GM23248 (cell line): ENCODE measurements around the gene TEAD4. TPM values are rescaled to one million over a fixed set of nuclear protein-coding genes. Genes with fewer than 3 reads are reported as not detected.

Experiments used
- DNase-seq: peaks from one replicate; pipeline ENCODE4 v3.0.0-alpha.2; 2015
- H2AFZ ChIP-seq: fragments of 200-600 bp; sonication (generic); 2 replicates; pipeline ENCODE4 v1.6.1; 2016; ENCODE audit warnings: antibody characterized with exemption
- H3F3A ChIP-seq: fragments of 200-600 bp; sonication (generic); 2 replicates; pipeline ENCODE4 v1.6.1; 2016; ENCODE audit warnings: mild to moderate bottlenecking, antibody characterized with exemption, mixed run types; ENCODE audit not compliant: insufficient read depth
- H3K27ac ChIP-seq: fragments of 200-600 bp; sonication (generic); 2 replicates; pipeline ENCODE4 v1.5.1; 2016; ENCODE audit warnings: mild to moderate bottlenecking
- H3K27me3 ChIP-seq: fragments of 200-600 bp; sonication (generic); replicated peaks from 2 replicates; pipeline ENCODE4 v1.6.1; 2016; ENCODE audit warnings: mild to moderate bottlenecking; ENCODE audit not compliant: insufficient read depth
- H3K36me3 ChIP-seq: fragments of 200-600 bp; sonication (generic); 2 replicates; pipeline ENCODE4 v1.6.1; 2016; ENCODE audit warnings: low read depth, mild to moderate bottlenecking
- H3K4me1 ChIP-seq: fragments of 200-600 bp; sonication (generic); 2 replicates; pipeline ENCODE4 v1.6.1; 2016; ENCODE audit warnings: mild to moderate bottlenecking; ENCODE audit not compliant: insufficient read depth
- H3K4me2 ChIP-seq: fragments of 200-600 bp; sonication (generic); one replicate; pipeline ENCODE4 v1.6.1; 2016; ENCODE audit warnings: mild to moderate bottlenecking; ENCODE audit not compliant: unreplicated experiment
- H3K4me3 ChIP-seq: fragments of 200-600 bp; sonication (generic); 2 replicates; pipeline ENCODE4 v1.5.1; 2016; ENCODE audit warnings: mild to moderate bottlenecking
- H3K79me2 ChIP-seq: fragments of 200-600 bp; sonication (generic); 2 replicates; pipeline ENCODE4 v1.6.1; 2016; ENCODE audit warnings: mild to moderate bottlenecking; ENCODE audit not compliant: insufficient read depth
- H3K9ac ChIP-seq: fragments of 200-600 bp; sonication (generic); 2 replicates; pipeline ENCODE4 v1.6.1; 2016; ENCODE audit warnings: mild to moderate bottlenecking
- H3K9me2 ChIP-seq: fragments of 200-600 bp; sonication (generic); 2 replicates; pipeline ENCODE4 v1.6.1; 2016; ENCODE audit warnings: mixed run types, mild to moderate bottlenecking, moderate library complexity; ENCODE audit not compliant: insufficient read depth
- H3K9me3 ChIP-seq: fragments of 200-600 bp; sonication (generic); one replicate; pipeline ENCODE4 v1.6.1; 2017; ENCODE audit warnings: low read depth
- H4K20me1 ChIP-seq: fragments of 200-600 bp; sonication (generic); 2 replicates; pipeline ENCODE4 v1.6.0; 2016; ENCODE audit not compliant: insufficient read depth
- EZH2 ChIP-seq: fragments of 200-600 bp; sonication (generic); IDR thresholded peaks from 2 replicates; pipeline ENCODE4 v1.6.1; 2018; ENCODE audit warnings: antibody characterized with exemption, mild to moderate bottlenecking; ENCODE audit not compliant: insufficient read depth, poor library complexity, severe bottlenecking
- EZH2phosphoT487 ChIP-seq: fragments of 200-600 bp; sonication (generic); IDR thresholded peaks from 2 replicates; pipeline ENCODE4 v1.6.1; 2018; ENCODE audit warnings: antibody characterized with exemption, moderate library complexity, mild to moderate bottlenecking, low read depth; ENCODE audit not compliant: insufficient read depth
- WGBS, 2 experiments: methylation state at CpG; one replicate each; pipeline ENCODE4 v1.1.6; 2015 to 2017; ENCODE audit warnings: low lambda C conversion rate in 2 of 2, low coverage in 1 of 2; ENCODE audit errors: missing lambda C conversion rate in 2 of 2; 5-methylcytosine and 5-hydroxymethylcytosine counted together
- in situ Hi-C: fragments of 300-500 bp; cut with MboI; formaldehyde crosslinking; loops from 2 replicates; pipeline ENCODE4 v1.15.0; 2020
- polyA plus RNA-seq: library from polyadenylated mRNA; unstranded; fragments of >200 nt; fragmentation: Nextera tagmentation; extraction: Ambion mirVana; gene quantifications from 2 replicates; pipeline ENCODE4 v1.2.1, GENCODE V29; 2016
- total RNA-seq: library from RNA; depleted of rRNA; stranded (reverse); fragments of >200 nt; shearing (Covaris generic); gene quantifications from 2 replicates; pipeline ENCODE4 v1.2.3, GENCODE V29; 2014

The TEAD4 gene
- total and polyA plus RNA-seq, 2 experiments from 2014 or later = 13.6 to 13.8 TPM

DNA sequence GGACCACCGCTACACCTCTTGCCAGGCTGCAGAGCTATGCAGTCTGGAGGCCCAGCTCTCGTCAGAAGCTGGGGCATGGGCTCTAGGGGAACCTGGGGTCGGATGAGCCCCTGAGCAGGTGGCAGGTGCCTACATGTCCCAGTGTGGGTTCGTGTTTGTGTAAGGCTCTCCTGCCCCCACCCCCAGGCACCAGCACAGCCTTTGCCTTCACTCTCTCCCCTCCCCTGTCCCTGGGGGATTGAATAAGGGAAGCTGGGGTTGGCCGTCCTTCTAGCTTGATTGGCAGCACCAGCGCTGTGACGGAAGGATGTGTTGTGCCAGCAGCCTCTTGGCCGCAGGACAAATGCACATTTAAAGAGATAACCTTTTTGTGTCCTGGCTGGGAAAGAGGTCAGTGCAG lies 83.2 kb downstream of the TEAD4 start:
- no peak overlapping the region for H2AFZ ChIP-seq
- no peaks in the 10 kb centered on the region for H4K20me1 ChIP-seq
- H3K79me2 ChIP-seq = no peaks in the 10 kb centered on the region
- no peak overlapping the region for H3K27ac ChIP-seq
- DNase-seq = no peak
- no peaks in the 10 kb centered on the region for H3K9me2 ChIP-seq
- 65 to 72% methylated on average over 8 of the region's 8 CpGs for WGBS, 2 experiments
- H3K9me3 ChIP-seq = no peaks in the 10 kb centered on the region
- TF ChIP-seq EZH2phosphoT487 (no peak), EZH2 (no peak)
- H3K4me3 ChIP-seq = no peak overlapping the region
- no peaks in the 10 kb centered on the region for H3F3A ChIP-seq
- no peaks in the 10 kb centered on the region for H3K36me3 ChIP-seq
- H3K4me2 ChIP-seq = no peak overlapping the region
- in situ Hi-C loops = no loop called here
- no peaks in the 10 kb centered on the region for H3K4me1 ChIP-seq
- no peak overlapping the region for H3K9ac ChIP-seq
- no peaks in the 10 kb centered on the region for H3K27me3 ChIP-seq

DNA sequence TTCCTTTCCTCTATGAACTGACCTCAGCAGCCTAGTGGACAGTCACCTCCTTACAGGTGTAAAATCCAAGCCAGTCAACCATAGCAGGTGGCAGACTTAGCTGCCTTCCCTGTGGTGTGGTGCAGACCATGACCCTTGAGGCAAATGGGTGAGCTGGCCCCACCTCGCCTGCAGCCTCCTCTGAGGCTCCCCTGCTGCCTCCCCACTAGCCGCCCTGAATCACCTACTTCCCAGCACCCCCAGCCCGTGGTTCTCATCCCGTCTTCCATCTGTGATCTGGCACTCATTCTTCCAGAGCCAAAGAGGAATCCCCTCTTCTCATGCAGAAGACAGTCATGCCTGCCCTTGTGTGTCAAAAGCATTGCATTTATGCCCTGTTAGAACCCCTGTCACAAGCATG lies 83.6 kb downstream of the TEAD4 start:
- H3K9ac ChIP-seq = no peak overlapping the region
- no peaks in the 10 kb centered on the region for H4K20me1 ChIP-seq
- no peak overlapping the region for H2AFZ ChIP-seq
- no peaks in the 10 kb centered on the region for H3F3A ChIP-seq
- H3K79me2 ChIP-seq = no peaks in the 10 kb centered on the region
- no peaks in the 10 kb centered on the region for H3K27me3 ChIP-seq
- no peaks in the 10 kb centered on the region for H3K36me3 ChIP-seq
- H3K4me2 ChIP-seq = no peak overlapping the region
- in situ Hi-C loops = no loop called here
- no peak for DNase-seq
- no peak overlapping the region for H3K27ac ChIP-seq
- no peaks in the 10 kb centered on the region for H3K9me3 ChIP-seq
- no peak overlapping the region for H3K4me3 ChIP-seq
- TF ChIP-seq EZH2phosphoT487 (no peak), EZH2 (no peak)
- WGBS, 2 experiments = 89 to 93% methylated on average over 4 of the region's 4 CpGs
- no peaks in the 10 kb centered on the region for H3K9me2 ChIP-seq
- H3K4me1 ChIP-seq = no peaks in the 10 kb centered on the region

GRCh38 chr12:3043406-3043805 lies 84.2 kb downstream of the TEAD4 start:
- no peak for DNase-seq
- in situ Hi-C loops = no loop called here
- Histone ChIP-seq H3K27ac (no peak overlapping the region), H3K36me3 (no peaks in the 10 kb centered on the region), H3K27me3 (no peaks in the 10 kb centered on the region), H2AFZ (no peak overlapping the region), H3K9ac (no peak overlapping the region), H3K4me1 (no peaks in the 10 kb centered on the region), H3K4me2 (no peak overlapping the region), H3K4me3 (no peak overlapping the region), H4K20me1 (no peaks in the 10 kb centered on the region), H3F3A (no peaks in the 10 kb centered on the region), H3K9me3 (no peaks in the 10 kb centered on the region), H3K79me2 (no peaks in the 10 kb centered on the region), H3K9me2 (no peaks in the 10 kb centered on the region)
- TF ChIP-seq EZH2 (no peak), EZH2phosphoT487 (no peak)
- WGBS, 2 experiments = 87 to 88% methylated on average over 7 of the region's 7 CpGs

DNA sequence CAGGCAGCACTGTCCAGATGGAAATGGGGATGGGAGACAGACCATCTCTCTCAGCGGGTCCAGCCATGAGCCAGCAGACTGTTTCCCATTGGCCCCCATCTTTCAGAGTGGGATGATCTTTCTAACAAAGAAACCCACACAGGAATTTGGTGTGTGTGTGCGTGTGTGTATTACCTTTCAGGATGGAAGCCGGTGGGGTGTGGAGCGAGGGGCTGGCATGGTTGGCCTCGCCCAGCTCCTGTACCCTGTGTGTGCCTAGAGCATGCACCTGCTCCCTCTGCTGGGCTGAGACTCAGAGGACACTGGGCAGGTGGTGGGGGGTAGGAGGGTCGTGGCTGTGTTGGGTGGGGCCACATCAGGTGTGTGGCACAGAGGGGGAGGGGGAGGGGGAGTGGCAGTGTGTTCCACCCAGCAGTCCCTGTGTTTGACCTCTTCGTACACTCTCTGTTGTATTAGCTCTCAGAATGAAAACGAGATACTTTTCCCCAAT lies 85.0 kb downstream of the TEAD4 start:
- TF ChIP-seq EZH2 (no peak), EZH2phosphoT487 (no peak)
- WGBS, 2 experiments = 83% methylated on average over 7 to 8 of the region's 8 CpGs
- H3K27ac ChIP-seq = no peak overlapping the region

DNA sequence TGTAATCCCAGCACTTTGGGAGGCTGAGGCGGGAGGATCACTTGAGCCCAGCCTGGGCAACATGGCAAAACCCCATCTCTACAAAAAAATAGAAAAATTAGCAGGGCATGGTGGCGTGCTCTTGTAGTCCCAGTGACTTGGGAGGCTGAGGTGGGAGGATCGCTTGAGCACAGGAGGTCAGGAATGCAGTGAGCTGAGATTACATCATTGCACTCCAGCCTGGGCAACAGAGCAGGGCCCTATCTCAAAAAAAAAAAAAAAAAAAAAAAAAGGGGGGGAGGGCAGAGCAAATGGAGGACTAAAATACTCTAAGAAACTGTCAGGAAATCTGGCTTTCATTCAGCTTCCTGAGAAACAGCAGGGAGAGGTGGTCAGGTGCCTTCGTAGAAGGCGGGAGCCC lies 86.3 kb downstream of the TEAD4 start:
- Histone ChIP-seq H3K79me2 (no peaks in the 10 kb centered on the region), H4K20me1 (no peaks in the 10 kb centered on the region), H3K9ac (no peak overlapping the region), H3K4me1 (no peaks in the 10 kb centered on the region), H2AFZ (no peak overlapping the region), H3K4me2 (no peak overlapping the region), H3K9me3 (no peaks in the 10 kb centered on the region), H3K27ac (no peak overlapping the region), H3F3A (no peaks in the 10 kb centered on the region), H3K9me2 (no peaks in the 10 kb centered on the region), H3K4me3 (no peak overlapping the region), H3K36me3 (no peaks in the 10 kb centered on the region), H3K27me3 (no peaks in the 10 kb centered on the region)
- WGBS, 2 experiments = 96% methylated on average over 5 of the region's 5 CpGs
- in situ Hi-C loops = no loop called here
- no peak for DNase-seq
- TF ChIP-seq EZH2phosphoT487 = no peak

More for the DNA sequence above, 85.0 kb downstream of the TEAD4 start:
- Histone ChIP-seq H3K27me3 (no peaks in the 10 kb centered on the region), H3K9ac (no peak overlapping the region), H2AFZ (no peak overlapping the region), H3F3A (no peaks in the 10 kb centered on the region), H3K36me3 (no peaks in the 10 kb centered on the region), H3K9me3 (no peaks in the 10 kb centered on the region), H3K4me2 (no peak overlapping the region), H3K79me2 (no peaks in the 10 kb centered on the region), H4K20me1 (no peaks in the 10 kb centered on the region), H3K9me2 (no peaks in the 10 kb centered on the region), H3K4me3 (no peak overlapping the region), H3K4me1 (no peaks in the 10 kb centered on the region)
- in situ Hi-C loops = no loop called here
- DNase-seq = no peak
